Measurements from ENCODE around the gene ITM2C.

ITM2C gene

DNA sequence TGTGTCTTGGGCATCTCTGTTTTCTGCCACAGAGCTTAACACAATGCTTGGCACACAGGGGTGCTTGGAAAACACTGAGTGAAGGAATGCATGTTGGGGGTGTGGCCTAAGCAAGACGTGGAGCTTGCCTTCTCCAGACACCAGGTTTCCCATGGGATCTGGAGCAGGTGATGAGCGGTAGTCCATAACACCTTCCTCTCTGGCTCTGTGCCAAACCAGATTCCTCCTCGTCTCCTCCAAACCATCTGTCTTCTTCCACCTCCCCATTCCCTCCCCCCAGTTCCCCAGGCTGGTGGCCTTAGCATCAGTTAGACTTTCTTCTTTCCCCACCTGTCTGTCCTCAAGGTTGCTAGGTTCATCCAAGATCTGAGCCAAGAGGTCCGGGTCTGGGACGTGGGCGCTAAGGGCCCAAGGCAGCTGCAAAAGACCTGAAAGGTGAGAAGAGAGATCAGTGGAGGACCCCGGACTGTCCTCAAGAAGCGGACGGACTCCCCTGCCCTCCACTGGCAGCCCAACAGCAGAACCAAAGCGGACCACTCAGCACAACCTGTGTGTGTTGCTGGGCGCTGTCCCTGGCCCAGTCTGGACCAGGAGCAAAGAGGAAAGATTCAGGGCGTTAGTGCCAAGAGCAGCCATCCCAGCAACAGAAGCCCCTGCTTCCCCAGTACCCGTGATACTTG is 1.2 kb upstream of the ITM2C start:
- no peaks in the 10 kb centered on the region for H3K9me3 Mint-ChIP-seq
- no peak for DNase-seq
- H3K4me3 Mint-ChIP-seq = peak overlapping the region; percentile 93
- no peaks in the 10 kb centered on the region for H3K36me3 Mint-ChIP-seq
- H3K4me1 Mint-ChIP-seq = peaks cover 42% of the 10 kb centered on the region
- H3K27ac Mint-ChIP-seq = no peak overlapping the region
- H3K27me3 Mint-ChIP-seq = peaks cover 72% of the 10 kb centered on the region
- CTCF ChIA-PET = interaction anchor here (1.3 to 3.0 kb wide), 2 partner anchors 16 to 124 kb away, joined by 3 to 13 read pairs; no protein-coding TSS in a partner anchor

DNA sequence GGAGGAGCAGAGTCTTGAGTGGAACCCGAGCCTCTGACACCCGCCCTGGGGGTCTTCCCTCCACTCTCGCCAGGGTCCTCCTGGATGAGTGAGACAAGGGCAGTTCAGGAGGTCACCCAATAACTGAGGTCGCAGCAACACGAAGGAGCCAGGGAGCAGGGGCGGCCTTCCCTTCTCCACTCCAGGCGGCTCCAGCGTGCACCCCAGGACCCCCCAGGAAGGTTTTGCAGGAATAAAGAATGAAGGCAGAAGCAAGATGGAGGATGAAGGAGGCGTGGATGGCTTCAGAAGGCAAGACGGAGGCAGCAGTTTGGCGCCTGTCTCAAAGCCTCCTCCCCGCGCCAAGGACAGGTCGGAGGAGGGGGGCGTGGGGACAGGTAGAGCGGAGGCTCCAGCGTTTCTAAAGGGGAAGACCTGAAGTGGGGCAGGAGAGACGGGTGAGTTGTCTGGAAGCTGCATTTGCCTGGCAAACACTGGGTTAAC is 579 bp upstream of the ITM2C start:
- Mint-ChIP-seq H3K4me3 (peak overlapping the region; percentile 93), H3K27me3 (peaks cover 78% of the 10 kb centered on the region), H3K9me3 (no peaks in the 10 kb centered on the region), H3K4me1 (peaks cover 45% of the 10 kb centered on the region), H3K27ac (no peak overlapping the region), H3K36me3 (no peaks in the 10 kb centered on the region)
- peak; percentile 21 for DNase-seq
- CTCF ChIA-PET = interaction anchor here (1.0 kb wide), 2 partner anchors 11 to 189 kb away, joined by 4 read pairs; no protein-coding TSS in a partner anchor

DNA sequence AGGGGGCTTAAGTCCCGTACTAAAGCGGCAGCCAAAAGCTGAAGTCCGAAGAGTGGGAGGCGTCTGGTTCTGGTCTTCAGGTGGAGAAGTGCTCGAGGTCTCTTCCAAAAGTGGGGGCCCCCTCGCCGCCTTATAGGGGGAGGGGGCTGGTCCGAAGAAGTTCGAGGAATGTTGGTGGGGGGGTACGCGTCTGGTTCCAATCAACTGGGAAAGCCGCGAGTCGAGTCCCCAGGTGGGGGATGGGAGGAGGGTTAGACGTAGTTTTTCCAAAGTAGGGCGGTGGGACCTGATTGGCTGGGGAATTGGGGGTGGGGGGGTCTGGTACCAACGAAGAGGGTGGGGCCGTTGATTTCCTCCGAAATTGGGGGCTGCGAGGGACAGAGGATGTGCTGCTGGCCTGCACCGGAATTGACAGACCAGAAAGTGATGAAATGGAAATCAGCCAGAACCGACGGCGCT is 594 bp downstream of the ITM2C start:
- peak; percentile 20 for DNase-seq
- no peak overlapping the region for H3K27ac Mint-ChIP-seq

DNA sequence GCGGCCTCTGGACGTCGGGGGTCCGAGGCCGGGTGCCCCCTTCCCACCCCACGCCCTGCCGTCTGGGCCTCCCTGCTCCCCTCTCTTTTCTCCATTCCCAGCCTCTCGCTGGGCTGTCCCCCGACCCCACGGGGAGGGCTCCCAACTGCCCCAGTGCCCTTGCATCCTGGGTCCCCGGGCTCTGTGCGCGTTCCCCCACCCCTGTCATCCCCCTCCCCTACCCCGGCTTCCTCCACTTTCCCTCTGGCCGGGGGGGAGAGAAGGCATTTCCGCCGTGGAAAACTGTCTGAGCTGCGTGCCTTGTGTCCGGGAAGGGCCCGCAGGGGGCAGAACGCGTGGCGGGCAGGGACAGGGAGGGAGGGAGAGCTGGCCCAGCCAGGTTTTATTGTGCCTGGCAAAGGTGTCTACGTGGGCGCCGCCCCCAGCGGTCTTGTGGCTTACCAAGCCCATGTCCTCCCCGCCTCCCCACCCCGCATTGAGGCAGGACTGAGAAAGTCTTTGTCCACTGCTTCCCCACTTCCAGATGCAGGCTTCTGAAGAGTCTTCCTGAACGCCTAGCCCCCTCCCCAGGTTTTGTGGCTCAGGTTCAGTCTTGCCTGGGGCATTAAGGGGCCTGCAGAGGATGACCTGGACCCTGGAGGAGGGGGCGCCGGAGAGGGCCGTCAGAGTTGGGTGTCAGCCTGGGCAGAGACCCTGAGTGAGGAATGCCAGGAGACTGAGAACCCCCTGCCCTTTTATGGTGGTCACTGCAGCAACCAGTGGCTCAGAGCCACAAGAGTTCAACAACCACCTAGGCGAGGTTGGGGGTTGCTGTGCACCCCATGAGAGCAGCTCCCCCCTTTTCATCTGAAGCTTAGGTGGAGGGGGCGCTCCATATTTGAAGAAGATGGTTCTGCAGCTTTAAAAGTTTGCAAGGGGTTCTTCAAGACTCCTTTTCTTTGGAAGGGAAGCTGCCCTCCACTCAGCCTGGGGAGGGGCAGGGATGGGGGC is 1.3 kb downstream of the ITM2C start:
- Mint-ChIP-seq H3K4me3 (peak overlapping the region; percentile 93), H3K9me3 (no peaks in the 10 kb centered on the region), H3K4me1 (peaks cover 44% of the 10 kb centered on the region), H3K27me3 (peaks cover 81% of the 10 kb centered on the region), H3K27ac (no peak overlapping the region), H3K36me3 (no peaks in the 10 kb centered on the region)
- CTCF ChIA-PET = interaction anchor here (0.7 to 1.5 kb wide), 3 partner anchors 10 to 122 kb away, joined by 3 to 5 read pairs (median 4); no protein-coding TSS in a partner anchor
- DNase-seq = peak; percentile 19

More for the DNA sequence above, 594 bp downstream of the ITM2C start:
- H3K36me3 Mint-ChIP-seq = no peaks in the 10 kb centered on the region
- H3K4me1 Mint-ChIP-seq = peaks cover 45% of the 10 kb centered on the region
- CTCF ChIA-PET = interaction anchor here (0.7 to 1.0 kb wide), 4 partner anchors 12 to 187 kb away, joined by 3 to 4 read pairs (median 4); no protein-coding TSS in a partner anchor
- no peaks in the 10 kb centered on the region for H3K9me3 Mint-ChIP-seq
- peak overlapping the region; percentile 93 for H3K4me3 Mint-ChIP-seq
- peaks cover 82% of the 10 kb centered on the region for H3K27me3 Mint-ChIP-seq

DNA sequence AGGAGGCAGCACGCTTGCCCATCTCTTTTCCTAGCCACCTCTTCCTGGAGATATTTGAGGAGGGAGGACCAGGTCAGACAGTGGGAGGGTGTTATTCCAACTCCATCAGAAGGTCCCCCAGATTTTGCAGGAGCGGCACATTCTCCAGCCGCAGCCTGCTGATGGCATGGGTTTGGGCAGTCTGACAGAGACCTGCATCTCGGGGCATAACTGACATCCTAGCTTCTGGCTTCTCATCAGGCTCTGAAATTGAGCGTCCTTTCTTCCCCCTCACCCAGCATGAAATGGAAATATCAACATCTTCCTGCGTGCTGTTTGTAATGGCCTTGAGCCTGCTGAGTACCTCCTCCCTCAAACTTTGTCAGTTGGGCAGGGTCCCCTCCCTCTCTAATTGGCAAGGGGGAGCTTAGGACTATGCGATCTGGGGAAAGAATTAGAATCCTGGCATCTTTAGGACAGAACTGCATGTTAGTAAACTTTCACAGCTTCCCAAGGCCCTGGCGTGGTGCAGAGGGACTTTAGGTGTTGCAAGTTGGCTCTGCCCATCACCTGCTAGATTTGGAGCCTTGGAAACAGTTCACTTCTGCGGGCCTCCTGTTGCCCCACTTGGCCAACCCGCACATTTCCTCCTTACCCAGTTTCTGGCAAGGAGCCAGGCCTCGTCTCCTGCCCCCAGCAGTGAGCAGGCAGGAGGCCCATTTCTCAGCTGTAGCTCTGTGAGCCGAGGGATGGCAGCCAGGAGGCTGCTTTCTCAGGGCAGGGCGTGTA is 2.2 kb downstream of the ITM2C start:
- Mint-ChIP-seq H3K27me3 (peaks cover 72% of the 10 kb centered on the region), H3K9me3 (no peaks in the 10 kb centered on the region), H3K4me3 (no peak overlapping the region), H3K27ac (no peak overlapping the region), H3K4me1 (peaks cover 37% of the 10 kb centered on the region), H3K36me3 (no peaks in the 10 kb centered on the region)
- peak; percentile 42 for DNase-seq
- CTCF ChIA-PET = interaction anchor here (1.1 to 1.5 kb wide), 3 partner anchors 9 to 121 kb away, joined by 3 to 5 read pairs (median 4); no protein-coding TSS in a partner anchor

DNA sequence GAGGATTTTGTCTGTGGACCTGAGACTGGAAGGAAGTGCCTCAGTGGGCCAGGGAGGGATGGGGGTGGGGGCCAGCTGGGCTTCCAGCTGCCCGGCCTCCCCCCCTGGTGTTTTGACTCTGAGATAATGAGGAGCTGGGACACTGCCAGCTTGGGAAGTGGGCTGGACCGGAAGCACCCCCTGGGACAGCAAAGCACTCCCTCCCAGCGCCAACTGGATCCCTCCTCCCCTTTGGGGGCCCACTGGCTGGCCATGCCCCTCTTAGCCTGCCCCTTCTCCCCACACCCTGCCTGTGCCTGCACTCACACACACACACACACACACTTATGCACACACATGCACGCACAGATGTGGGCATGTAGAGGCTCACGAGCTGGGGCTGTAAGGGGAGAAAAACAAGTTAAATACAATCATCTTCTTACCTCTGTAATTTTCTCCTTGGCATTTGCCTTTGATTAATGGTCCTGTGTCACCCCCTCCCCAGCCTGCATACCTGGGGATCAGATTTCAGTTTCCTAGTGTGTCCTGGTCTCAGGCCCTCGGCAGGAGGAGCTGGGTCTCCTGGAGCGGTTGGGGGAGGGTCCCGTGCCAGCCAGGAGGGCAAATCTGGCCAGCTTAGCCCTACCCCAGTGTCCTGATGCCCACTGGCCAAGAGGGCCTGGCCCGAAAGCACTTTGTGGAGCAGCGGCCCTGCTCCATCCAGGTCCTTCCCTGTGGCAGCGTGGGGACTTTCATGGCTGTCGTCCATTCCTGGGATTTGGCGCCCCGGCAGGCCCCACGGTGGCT is 3.6 kb downstream of the ITM2C start:
- no peak overlapping the region for H3K4me3 Mint-ChIP-seq
- CTCF ChIA-PET = interaction anchor here (1.4 kb wide), 1 partner anchor 34 kb away, joined by 3 read pairs; no protein-coding TSS in a partner anchor

DNA sequence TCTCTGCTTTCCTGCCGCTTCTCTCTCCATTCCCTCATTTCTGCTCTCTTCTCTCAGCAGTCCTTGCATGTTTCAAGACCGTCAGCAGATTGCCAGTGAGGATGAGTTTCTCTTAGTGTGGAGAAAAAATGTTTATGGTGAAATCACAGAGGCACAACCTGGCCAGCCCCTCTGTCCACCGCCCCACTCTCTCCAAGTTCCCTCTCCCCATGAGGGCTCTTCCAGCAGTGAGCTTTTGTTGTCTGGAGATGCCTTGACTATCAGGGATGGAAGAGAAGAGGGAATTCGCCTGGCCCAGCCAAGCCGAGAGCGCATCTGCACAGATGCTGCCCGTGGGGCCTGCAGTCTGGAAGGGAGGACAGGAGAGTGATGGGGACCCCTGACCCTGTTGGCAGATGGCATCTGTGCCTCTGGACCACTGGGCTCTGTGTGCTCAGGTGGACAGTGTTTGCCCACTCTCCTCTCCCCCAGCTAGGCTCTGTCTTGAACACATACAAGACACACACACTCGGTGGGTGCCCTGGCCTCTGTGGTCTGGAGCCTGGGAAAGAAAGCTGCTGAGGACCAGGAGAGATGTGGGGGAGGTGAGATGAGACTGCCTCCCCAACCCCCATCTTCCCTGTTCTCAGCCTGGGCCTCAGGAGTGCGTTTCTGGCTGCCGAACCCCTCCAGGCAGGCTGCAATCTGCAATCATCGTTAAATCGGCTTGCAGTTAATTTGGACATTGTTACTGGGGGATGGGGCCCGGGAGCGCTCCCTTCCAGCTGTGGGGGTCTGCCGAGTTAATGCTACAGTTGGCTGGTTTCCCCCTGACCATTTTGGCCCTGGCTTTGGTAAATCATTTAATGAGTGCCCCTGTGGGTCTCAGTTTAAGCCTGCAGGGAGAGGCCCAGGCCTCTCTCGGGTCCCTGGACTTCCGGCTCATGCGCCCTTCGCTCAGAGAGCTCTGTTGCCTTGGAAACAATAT is 4.5 kb downstream of the ITM2C start:
- H3K36me3 Mint-ChIP-seq = no peaks in the 10 kb centered on the region
- peaks cover 49% of the 10 kb centered on the region for H3K4me1 Mint-ChIP-seq
- H3K4me3 Mint-ChIP-seq = no peak overlapping the region
- no peak for DNase-seq
- peaks cover 58% of the 10 kb centered on the region for H3K27me3 Mint-ChIP-seq
- CTCF ChIA-PET = no interaction called here
- H3K27ac Mint-ChIP-seq = no peak overlapping the region
- no peaks in the 10 kb centered on the region for H3K9me3 Mint-ChIP-seq

More for the DNA sequence above, 3.6 kb downstream of the ITM2C start:
- DNase-seq = no peak
- Mint-ChIP-seq H3K9me3 (no peaks in the 10 kb centered on the region), H3K4me1 (peaks cover 48% of the 10 kb centered on the region), H3K27me3 (peaks cover 65% of the 10 kb centered on the region), H3K36me3 (no peaks in the 10 kb centered on the region), H3K27ac (no peak overlapping the region)

DNA sequence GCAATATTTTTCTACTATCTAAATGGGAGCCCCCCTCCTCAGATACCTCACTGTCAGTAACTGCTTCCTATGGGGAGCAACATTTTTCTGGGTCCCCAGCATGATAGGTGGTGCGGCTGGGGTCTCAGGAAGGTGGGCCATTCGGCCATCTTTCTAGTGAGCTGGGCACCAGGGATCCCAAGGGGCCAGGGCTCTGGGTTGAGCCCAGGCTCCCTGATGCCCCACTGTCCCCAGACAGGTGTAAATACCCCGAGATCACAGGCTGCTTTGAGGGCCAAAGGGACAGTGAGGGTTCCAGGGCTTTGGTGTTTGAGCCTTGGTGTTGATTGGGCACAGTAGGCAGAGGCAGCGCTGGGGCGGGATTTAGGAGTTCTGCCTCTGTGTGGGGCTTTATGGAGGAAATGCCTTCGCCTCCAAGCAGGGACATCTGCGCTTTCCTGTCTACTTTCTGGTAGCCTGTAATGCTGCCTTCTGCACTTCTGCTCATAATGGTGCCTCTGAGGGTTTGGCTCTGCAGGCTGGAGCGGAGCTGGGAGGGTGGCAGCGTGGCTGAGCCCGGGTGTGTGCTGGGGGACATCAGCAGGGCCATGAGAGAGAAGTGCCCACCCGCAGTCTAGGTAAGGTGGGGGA is 5.3 kb downstream of the ITM2C start:
- Mint-ChIP-seq H3K9me3 (no peaks in the 10 kb centered on the region), H3K27ac (no peak overlapping the region), H3K27me3 (peaks cover 50% of the 10 kb centered on the region), H3K4me1 (peaks cover 49% of the 10 kb centered on the region), H3K4me3 (no peak overlapping the region), H3K36me3 (no peaks in the 10 kb centered on the region)
- DNase-seq = no peak
- CTCF ChIA-PET = no interaction called here

DNA sequence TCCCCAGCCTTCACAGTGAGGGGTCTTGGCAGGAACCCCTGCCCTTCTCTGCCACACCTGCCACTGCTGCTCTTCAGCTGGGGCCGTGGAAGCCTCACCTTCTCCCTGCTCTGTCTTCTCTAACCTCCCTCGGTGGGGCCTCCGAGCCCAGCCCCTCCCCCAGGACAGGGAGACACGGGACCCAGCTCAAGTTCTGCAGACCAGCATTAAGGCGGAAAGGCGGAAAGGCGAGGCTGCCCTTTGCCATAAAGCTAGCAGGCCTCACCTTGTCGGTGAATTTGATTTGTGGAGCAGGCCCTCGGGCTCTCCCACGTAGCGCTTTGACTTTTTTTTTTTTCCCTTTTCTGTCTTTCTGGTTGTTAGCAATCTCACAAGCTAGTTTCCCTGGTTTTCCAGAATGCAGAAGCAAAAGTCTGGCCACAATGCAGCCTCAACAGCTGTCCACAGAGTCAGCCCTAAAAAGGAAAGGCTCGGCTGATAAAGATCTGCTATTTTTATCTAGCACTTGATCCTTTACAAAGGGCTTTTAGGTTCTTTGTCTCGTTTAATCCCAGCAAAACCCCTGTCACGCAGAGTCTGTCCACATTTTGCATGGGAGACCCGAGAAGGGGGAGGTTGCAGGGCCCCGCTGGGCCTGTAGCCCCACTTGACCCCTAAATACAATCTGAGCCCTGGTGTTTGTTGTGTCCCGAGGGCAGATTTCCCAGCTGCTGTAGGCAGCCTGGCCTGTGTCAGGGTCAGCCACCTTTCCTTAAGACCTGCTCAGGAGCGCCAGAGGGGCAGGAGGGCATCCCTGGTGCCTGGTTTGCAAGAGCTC is 6.0 kb downstream of the ITM2C start:
- Mint-ChIP-seq H3K4me1 (peaks cover 42% of the 10 kb centered on the region), H3K36me3 (no peaks in the 10 kb centered on the region), H3K27me3 (peaks cover 46% of the 10 kb centered on the region), H3K27ac (peak overlapping the region; percentile 37), H3K4me3 (no peak overlapping the region), H3K9me3 (no peaks in the 10 kb centered on the region)
- CTCF ChIA-PET = no interaction called here
- DNase-seq = no peak

DNA sequence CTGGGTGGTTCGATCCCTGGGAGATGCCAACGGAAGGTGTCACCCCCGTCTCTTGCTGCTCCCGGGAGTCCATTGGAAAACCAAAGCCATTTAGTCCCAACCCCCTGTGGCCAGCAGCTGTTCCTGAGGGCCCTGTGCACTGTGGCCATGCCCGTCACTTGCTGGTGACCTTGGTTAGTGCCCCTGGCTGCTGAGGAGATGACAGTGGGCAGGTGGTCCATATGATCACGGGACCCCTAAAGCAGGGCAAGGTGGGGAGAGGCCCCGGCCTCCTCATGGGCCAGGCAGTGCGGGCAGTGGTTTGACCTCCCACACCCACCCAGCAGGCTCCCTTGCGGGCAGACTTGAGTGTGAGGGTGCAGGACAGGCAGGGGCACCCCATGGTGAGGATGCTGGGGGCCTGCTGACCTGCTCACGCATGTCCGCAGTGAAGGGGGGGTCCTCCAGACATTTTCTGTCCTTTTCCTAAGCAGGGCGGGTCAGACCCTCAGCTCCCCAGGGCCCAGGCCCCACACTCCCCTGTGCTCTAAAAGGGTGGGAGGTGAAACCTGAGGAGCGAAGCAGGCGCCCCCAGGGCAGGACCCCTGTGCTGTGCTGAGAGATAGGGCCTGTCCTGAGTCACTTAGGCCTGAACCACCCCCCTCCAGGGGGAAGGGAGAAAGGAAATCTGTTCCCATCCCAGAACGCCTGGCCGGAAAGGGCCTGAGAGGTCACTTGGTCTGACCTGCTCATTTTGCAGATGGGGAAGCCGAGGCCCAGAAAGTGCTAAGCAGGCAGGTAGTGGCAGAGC is 6.8 kb downstream of the ITM2C start:
- H3K27me3 Mint-ChIP-seq = peaks cover 38% of the 10 kb centered on the region
- H3K36me3 Mint-ChIP-seq = no peaks in the 10 kb centered on the region
- CTCF ChIA-PET = no interaction called here
- H3K4me1 Mint-ChIP-seq = peaks cover 35% of the 10 kb centered on the region
- no peak overlapping the region for H3K4me3 Mint-ChIP-seq
- H3K9me3 Mint-ChIP-seq = no peaks in the 10 kb centered on the region
- H3K27ac Mint-ChIP-seq = no peak overlapping the region
- no peak for DNase-seq
